Measurements from ENCODE around the gene KDM2A. TPM values are rescaled to one million over a fixed set of nuclear protein-coding genes. Genes with fewer than 3 reads are reported as not detected.
A peak's percentile ranks its signal among the peaks of the same experiment; 100 is the strongest.

Gene KDM2A
- total RNA-seq, 3 donors from 2014 or later (not counting 1 experiment from before 2014, with no cell fraction given), result 268 to 312 (median 283) TPM

DNA sequence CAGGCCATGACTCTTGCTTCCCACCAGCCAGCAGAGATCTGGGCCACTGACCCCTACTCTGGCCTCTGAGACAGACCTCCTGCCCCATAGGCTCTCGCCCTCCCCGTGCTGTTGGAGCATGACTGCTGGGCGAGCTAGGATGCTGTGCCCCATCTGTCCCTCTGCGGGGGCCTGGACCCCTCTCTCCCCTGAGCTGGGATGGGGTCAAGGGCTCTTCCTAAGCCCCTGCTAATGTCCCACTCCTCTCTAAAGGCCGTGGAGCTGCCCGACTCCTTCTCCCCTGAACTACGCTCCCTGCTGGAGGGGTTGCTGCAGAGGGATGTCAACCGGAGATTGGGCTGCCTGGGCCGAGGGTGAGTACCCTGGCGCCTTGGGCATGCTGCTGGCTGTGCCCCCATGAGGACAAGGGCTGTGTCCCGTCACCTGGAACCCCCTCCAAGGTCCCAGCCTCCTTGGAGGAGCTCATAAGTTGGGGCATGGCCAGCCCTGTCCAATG, 163.9 kb downstream of the KDM2A start:
- 93% methylated on average over 11 of the region's 11 CpGs for WGBS (ENCODE audit: insufficient coverage)
- Histone ChIP-seq H3K4me1 (ENCODE audit: control insufficient read depth, insufficient read depth, low read length) (peaks cover 100% of the 10 kb centered on the region), H3K36me3 (ENCODE audit: control insufficient read depth, insufficient read depth, low read length) (peaks cover 89% of the 10 kb centered on the region), H3K27me3 (ENCODE audit: control insufficient read depth, insufficient read depth, low read length) (no peaks in the 10 kb centered on the region), H3K4me3 (ENCODE audit: low read length) (no peak overlapping the region), H3K9me3 (ENCODE audit: control insufficient read depth, insufficient read depth, low read length) (no peaks in the 10 kb centered on the region), H3K27ac (ENCODE audit: low read length) (peak overlapping the region; percentile 9)
- intact Hi-C loops (cut with micrococcal nuclease), result no loop called here
- H3K36me3 Mint-ChIP-seq, result no peaks in the 10 kb centered on the region
- H3K4me1 Mint-ChIP-seq, result peaks cover 35 to 50% of the 10 kb centered on the region in 2 donors
- TF ChIP-seq, protein P1, sequence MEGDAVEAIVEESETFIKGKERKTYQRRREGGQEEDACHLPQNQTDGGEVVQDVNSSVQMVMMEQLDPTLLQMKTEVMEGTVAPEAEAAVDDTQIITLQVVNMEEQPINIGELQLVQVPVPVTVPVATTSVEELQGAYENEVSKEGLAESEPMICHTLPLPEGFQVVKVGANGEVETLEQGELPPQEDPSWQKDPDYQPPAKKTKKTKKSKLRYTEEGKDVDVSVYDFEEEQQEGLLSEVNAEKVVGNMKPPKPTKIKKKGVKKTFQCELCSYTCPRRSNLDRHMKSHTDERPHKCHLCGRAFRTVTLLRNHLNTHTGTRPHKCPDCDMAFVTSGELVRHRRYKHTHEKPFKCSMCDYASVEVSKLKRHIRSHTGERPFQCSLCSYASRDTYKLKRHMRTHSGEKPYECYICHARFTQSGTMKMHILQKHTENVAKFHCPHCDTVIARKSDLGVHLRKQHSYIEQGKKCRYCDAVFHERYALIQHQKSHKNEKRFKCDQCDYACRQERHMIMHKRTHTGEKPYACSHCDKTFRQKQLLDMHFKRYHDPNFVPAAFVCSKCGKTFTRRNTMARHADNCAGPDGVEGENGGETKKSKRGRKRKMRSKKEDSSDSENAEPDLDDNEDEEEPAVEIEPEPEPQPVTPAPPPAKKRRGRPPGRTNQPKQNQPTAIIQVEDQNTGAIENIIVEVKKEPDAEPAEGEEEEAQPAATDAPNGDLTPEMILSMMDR (IDR thresholded peaks at IDR 0.05), result no peak
- H3K27ac Mint-ChIP-seq, result peak overlapping the region in 1 of 2 donors; percentile 68
- H3K27me3 Mint-ChIP-seq (ENCODE audit: low read depth in 2 of 2), result no peaks in the 10 kb centered on the region
- DNase-seq, result no peak
- no peak overlapping the region for H3K4me3 Mint-ChIP-seq
- ATAC-seq, result no peak
- H3K9me3 Mint-ChIP-seq, result no peaks in the 10 kb centered on the region

DNA sequence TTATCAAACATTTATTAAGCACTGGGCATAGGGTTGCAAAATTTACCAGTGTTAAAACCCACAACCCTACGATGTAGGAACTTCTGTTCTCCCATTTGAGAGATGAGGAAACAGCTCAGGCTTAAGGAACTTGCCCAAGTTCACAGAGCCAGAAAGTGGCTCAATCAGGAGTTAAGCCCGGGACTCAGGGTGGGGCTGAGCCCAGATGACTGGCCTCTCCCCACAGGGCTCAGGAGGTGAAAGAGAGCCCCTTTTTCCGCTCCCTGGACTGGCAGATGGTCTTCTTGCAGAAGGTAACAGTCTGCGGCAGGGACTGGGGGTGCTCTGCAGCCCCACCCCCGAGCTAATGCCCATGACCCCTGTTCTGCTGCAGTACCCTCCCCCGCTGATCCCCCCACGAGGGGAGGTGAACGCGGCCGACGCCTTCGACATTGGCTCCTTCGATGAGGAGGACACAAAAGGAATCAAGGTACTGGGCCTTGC, 164.5 kb downstream of the KDM2A start:
- peaks cover 37 to 52% of the 10 kb centered on the region in 2 donors for H3K4me1 Mint-ChIP-seq
- H3K9me3 ChIP-seq (ENCODE audit: control insufficient read depth, insufficient read depth, low read length), result no peaks in the 10 kb centered on the region
- ATAC-seq (no peak), DNase-seq (no peak)
- no peaks in the 10 kb centered on the region for H3K27me3 Mint-ChIP-seq (ENCODE audit: low read depth in 2 of 2)
- no peak overlapping the region for H3K4me3 Mint-ChIP-seq
- peaks cover 99% of the 10 kb centered on the region for H3K4me1 ChIP-seq (ENCODE audit: control insufficient read depth, insufficient read depth, low read length)
- peaks cover 83% of the 10 kb centered on the region for H3K36me3 ChIP-seq (ENCODE audit: control insufficient read depth, insufficient read depth, low read length)
- intact Hi-C loops (cut with micrococcal nuclease), result no loop called here
- H3K9me3 Mint-ChIP-seq, result no peaks in the 10 kb centered on the region
- peak overlapping the region; percentile 27 to 68 for H3K27ac Mint-ChIP-seq
- 86% methylated on average over 13 of the region's 13 CpGs for WGBS (ENCODE audit: insufficient coverage)
- H3K4me3 ChIP-seq (ENCODE audit: low read length), result no peak overlapping the region
- H3K36me3 Mint-ChIP-seq, result no peaks in the 10 kb centered on the region
- no peaks in the 10 kb centered on the region for H3K27me3 ChIP-seq (ENCODE audit: control insufficient read depth, insufficient read depth, low read length)
- TF ChIP-seq, protein P1 (IDR thresholded peaks at IDR 0.05), result no peak
- H3K27ac ChIP-seq (ENCODE audit: low read length), result peak overlapping the region; percentile 9

DNA sequence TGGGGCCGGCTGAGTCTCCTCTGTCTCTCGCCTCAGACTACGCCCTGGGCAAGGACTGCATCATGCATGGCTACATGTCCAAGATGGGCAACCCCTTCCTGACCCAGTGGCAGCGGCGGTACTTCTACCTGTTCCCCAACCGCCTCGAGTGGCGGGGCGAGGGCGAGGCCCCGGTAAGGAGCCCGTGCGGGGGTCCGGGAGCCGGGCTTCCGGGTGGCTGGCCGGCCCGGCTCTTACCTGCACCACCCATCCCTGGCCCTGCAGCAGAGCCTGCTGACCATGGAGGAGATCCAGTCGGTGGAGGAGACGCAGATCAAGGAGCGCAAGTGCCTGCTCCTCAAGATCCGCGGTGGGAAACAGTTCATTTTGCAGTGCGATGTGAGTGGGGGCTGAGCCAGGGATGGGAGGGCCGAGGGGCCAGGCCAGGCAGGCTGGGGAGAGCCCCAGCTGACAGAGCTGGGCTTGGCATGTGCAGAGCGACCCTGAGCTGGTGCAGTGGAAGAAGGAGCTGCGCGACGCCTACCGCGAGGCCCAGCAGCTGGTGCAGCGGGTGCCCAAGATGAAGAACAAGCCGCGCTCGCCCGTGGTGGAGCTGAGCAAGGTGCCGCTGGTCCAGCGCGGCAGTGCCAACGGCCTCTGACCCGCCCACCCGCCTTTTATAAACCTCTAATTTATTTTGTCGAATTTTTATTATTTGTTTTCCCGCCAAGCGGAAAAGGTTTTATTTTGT, 165.9 kb downstream of the KDM2A start:
- Histone ChIP-seq H3K4me3 (ENCODE audit: low read length) (no peak overlapping the region), H3K9me3 (ENCODE audit: control insufficient read depth, insufficient read depth, low read length) (no peaks in the 10 kb centered on the region), H3K4me1 (ENCODE audit: control insufficient read depth, insufficient read depth, low read length) (peaks cover 91% of the 10 kb centered on the region), H3K27ac (ENCODE audit: low read length) (peak overlapping the region; percentile 97), H3K36me3 (ENCODE audit: control insufficient read depth, insufficient read depth, low read length) (peaks cover 69% of the 10 kb centered on the region), H3K27me3 (ENCODE audit: control insufficient read depth, insufficient read depth, low read length) (no peaks in the 10 kb centered on the region)
- H3K4me3 Mint-ChIP-seq, result no peak overlapping the region
- peak overlapping the region; percentile 68 to 100 for H3K27ac Mint-ChIP-seq
- intact Hi-C loops (cut with micrococcal nuclease), result loop anchor here (5.0 kb wide), 2 partner anchors 33 to 87 kb away; partner anchors contain the start of gene CLCF1
- no peaks in the 10 kb centered on the region for H3K27me3 Mint-ChIP-seq (ENCODE audit: low read depth in 2 of 2)
- DNase-seq, result peak in 1 of 2 donors; percentile 45
- TF ChIP-seq, protein P1 (IDR thresholded peaks at IDR 0.05), result no peak
- no peaks in the 10 kb centered on the region for H3K36me3 Mint-ChIP-seq
- H3K4me1 Mint-ChIP-seq, result peaks cover 30 to 46% of the 10 kb centered on the region in 2 donors
- H3K9me3 Mint-ChIP-seq, result no peaks in the 10 kb centered on the region
- ATAC-seq, result no peak
- 89% methylated on average over 43 of the region's 45 CpGs for WGBS (ENCODE audit: insufficient coverage)

Data from natural killer cell (primary cell).